ENCODE results near the gene NEK11. TPM values are rescaled to one million over a fixed set of nuclear protein-coding genes. Genes with fewer than 3 reads are reported as not detected.

The NEK11 gene
- total and polyA plus RNA-seq, 9 of the 15 experiments (the other 6 are each of a cell fraction or from before 2014, with no cell fraction given) = 0.28 to 1.5 (median 0.87) TPM

- intact Hi-C loops (cut with micrococcal nuclease) = no loop called here
- H3K4me3 ChIP-seq = no peak overlapping the region
- no peaks in the 10 kb centered on the region for H3K9me3 ChIP-seq (replicated peaks; ENCODE audit: control insufficient read depth, insufficient read depth, low read depth, low read length)
- H2AFZ ChIP-seq (ENCODE audit: low read depth, low read length) = no peak overlapping the region
- ATAC-seq (no peak), FAIRE-seq (no peak), DNase-seq (ENCODE audit: extremely low read depth in 1 of 4, low spot score in 3 of 4) (no peak)
- ChIA-PET POLR2A (no interaction called here), CTCF (ENCODE audit: low intra/inter-chr PET ratio) (no interaction called here)
- H3K9me1 ChIP-seq (ENCODE audit: control insufficient read depth, insufficient read depth, low read length) = no peaks in the 10 kb centered on the region
- no peak overlapping the region for H3K4me2 ChIP-seq (ENCODE audit: insufficient read depth, low read length)
- no peaks in the 10 kb centered on the region for H3K36me3 ChIP-seq (ENCODE audit: control insufficient read depth, insufficient read depth, low read length)
- WGBS (ENCODE audit: insufficient coverage, low coverage, missing lambda C conversion rate) = 0% methylated on average over 3 of the region's 3 CpGs
- no TSS peak for BruUV-seq (replicated peaks)
- no peak overlapping the region for H3K27ac ChIP-seq (ENCODE audit: extremely low read depth, low read depth, low read length)
- H3K27me3 ChIP-seq (ENCODE audit: control insufficient read depth in 2 of 2, insufficient read depth in 2 of 2, low read length in 2 of 2) = no peaks in the 10 kb centered on the region
- no peaks in the 10 kb centered on the region for H3K79me2 ChIP-seq (ENCODE audit: control insufficient read depth, insufficient read depth, low read length)
- H3K9ac ChIP-seq (ENCODE audit: insufficient read depth in 1 of 2, low read depth in 2 of 2, low read length in 2 of 2) = no peak overlapping the region
- in situ Hi-C loops (cut with MboI) = no loop called here
- no peaks in the 10 kb centered on the region for H3K4me1 ChIP-seq (replicated peaks in 1 of 2; ENCODE audit: control insufficient read depth in 2 of 2, insufficient read depth in 2 of 2, low read length in 2 of 2)
- no peaks in the 10 kb centered on the region for H4K20me1 ChIP-seq (replicated peaks; ENCODE audit: control insufficient read depth, insufficient read depth, low read length)
- TF ChIP-seq ZNF282 (CRISPR knock-in tag; IDR thresholded peaks at IDR 0.05) (no peak), RFX1 (IDR thresholded peaks at IDR 0.05) (no peak), MCM7 (IDR thresholded peaks at IDR 0.05) (no peak), PYGO2 (tag; IDR thresholded peaks at IDR 0.05) (no peak), ZNF444 (CRISPR knock-in tag; IDR thresholded peaks at IDR 0.05) (no peak), NFYB (IDR thresholded peaks at IDR 0.05; ENCODE audit: extremely low read depth, insufficient read length) (no peak), E2F6 (IDR thresholded peaks at IDR 0.05; ENCODE audit: borderline replicate concordance in 1 of 2, extremely low read depth in 1 of 2, insufficient read depth in 1 of 2, insufficient read length in 1 of 2, low read depth in 1 of 2, low read length in 1 of 2, poor library complexity in 1 of 2, severe bottlenecking in 1 of 2) (no peak), SRSF3 (IDR thresholded peaks at IDR 0.05; ENCODE audit: insufficient read depth, low read length) (no peak), ZNF407 (IDR thresholded peaks at IDR 0.05; ENCODE audit: low read depth) (no peak), ZNF174 (CRISPR knock-in tag; IDR thresholded peaks at IDR 0.05) (no peak), CBX3 (IDR thresholded peaks at IDR 0.05; ENCODE audit: borderline replicate concordance in 1 of 2, low read length in 2 of 2) (no peak), MXI1 (IDR thresholded peaks at IDR 0.05; ENCODE audit: low read depth, low read length) (no peak), MEF2A (IDR thresholded peaks at IDR 0.05; ENCODE audit: control insufficient read depth, low read depth, low read length) (no peak)
- TF ChIP-seq, protein P1, sequence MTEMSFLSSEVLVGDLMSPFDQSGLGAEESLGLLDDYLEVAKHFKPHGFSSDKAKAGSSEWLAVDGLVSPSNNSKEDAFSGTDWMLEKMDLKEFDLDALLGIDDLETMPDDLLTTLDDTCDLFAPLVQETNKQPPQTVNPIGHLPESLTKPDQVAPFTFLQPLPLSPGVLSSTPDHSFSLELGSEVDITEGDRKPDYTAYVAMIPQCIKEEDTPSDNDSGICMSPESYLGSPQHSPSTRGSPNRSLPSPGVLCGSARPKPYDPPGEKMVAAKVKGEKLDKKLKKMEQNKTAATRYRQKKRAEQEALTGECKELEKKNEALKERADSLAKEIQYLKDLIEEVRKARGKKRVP (CRISPR knock-in tag; IDR thresholded peaks at IDR 0.05) = no peak
These were observed 258.8 kb downstream of the NEK11 start for GRCh38 chr3:131285456-131285855.
